Mesothelial cell of epicardium (in vitro differentiated cells): ENCODE results near the gene TET1. TPM values are rescaled to one million over a fixed set of nuclear protein-coding genes. Genes with fewer than 3 reads are reported as not detected.
"Not testable (repeated sequence)": the region's sequence is repeated elsewhere in the genome, so short reads cannot be mapped to it uniquely, and the experiment has no call there.

Source experiments
- DNase-seq, 2 experiments: peaks; one replicate each; pipeline ENCODE4 v3.0.0; 2021; ENCODE audit warnings: low spot score in 2 of 2; ENCODE audit not compliant: unreplicated experiment in 2 of 2
- H3K27ac Mint-ChIP-seq: 2 replicates; pipeline ENCODE4 v1.8.0; 2021; ENCODE audit warnings: mixed read lengths
- H3K27me3 Mint-ChIP-seq: 2 replicates; pipeline ENCODE4 v1.8.0; 2021; ENCODE audit warnings: low read depth, mixed read lengths
- H3K36me3 Mint-ChIP-seq: 2 replicates; pipeline ENCODE4 v1.8.0; 2021; ENCODE audit warnings: mixed read lengths
- H3K4me1 Mint-ChIP-seq: 2 replicates; pipeline ENCODE4 v1.8.0; 2021; ENCODE audit warnings: mixed read lengths
- H3K4me3 Mint-ChIP-seq: 2 replicates; pipeline ENCODE4 v1.8.0; 2021; ENCODE audit warnings: mild to moderate bottlenecking, moderate library complexity, mixed read lengths
- H3K9me3 Mint-ChIP-seq: 2 replicates; pipeline ENCODE4 v1.8.0; 2021; ENCODE audit warnings: mixed read lengths
- CTCF ChIP-seq: fragments of 200-600 bp; sonication (generic); IDR thresholded peaks from one replicate; pipeline ENCODE4 v1.5.0; 2021; ENCODE audit warnings: antibody characterized with exemption; ENCODE audit not compliant: unreplicated experiment
- total RNA-seq: library from RNA; stranded (reverse); gene quantifications from 3 replicates; pipeline ENCODE4 v1.2.1, GENCODE V29; 2021

The TET1 gene
- 34.2 to 35.7 TPM (median 35.6 TPM) in 3 replicates for total RNA-seq

DNA sequence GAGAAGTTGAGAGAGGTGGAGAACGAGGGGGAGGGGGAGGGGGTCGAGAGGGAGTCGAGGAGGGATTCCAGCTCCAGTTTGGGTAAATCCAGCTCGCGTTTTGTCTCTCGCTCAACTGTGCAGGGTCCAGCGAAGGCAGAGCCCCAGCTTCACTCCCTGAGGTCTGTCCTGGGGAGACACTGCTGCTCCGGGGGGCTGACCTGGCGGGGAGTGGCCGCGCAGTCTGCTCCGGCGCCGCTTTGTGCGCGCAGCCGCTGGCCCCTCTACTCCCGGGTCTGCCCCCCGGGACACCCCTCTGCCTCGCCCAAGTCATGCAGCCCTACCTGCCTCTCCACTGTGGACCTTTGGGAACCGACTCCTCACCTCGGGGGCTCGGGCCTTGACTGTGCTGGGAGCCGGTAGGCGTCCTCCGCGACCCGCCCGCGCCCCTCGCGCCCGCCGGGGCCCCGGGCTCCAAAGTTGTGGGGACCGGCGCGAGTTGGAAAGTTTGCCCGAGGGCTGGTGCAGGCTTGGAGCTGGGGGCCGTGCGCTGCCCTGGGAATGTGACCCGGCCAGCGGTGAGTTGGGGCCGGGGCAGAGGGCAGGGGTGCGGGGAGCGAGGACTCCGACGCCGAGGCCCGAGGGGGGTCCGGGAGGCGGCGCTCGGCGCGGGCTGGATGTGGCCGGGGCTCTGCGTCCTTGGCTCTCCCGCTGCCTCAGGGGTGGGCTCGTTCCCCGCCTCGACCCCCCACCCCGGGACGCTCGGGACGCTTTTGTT is at the start of gene TET1:
TET1 (plus strand) TSS at position 152 of the 757 bp plus-strand sequence. CDS start 12,002 bp downstream, outside the sequence.
- peaks cover 23% of the 10 kb centered on the region for H3K4me1 Mint-ChIP-seq

DNA sequence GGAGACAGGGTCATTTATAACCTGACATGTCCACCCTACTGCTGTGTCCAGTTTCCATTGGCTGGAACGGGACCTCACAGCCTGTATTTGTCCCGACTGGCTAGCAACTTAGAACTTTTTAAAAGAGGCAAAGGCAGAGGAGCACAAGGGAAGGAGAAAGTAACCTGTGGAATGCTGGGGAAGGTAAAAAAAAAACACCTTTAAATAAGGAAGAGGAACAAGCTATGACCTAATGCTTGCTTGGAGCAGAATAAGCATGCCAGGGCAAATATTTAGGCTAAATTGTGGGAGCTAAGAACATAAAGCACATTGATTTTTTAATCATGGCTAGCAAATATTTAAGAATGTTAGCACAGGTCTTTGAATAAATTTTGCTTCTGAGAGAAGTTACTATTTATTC is 43.9 kb upstream of the TET1 start:
- H3K4me3 Mint-ChIP-seq, DNase-seq, H3K36me3 Mint-ChIP-seq, H3K27me3 Mint-ChIP-seq, H3K4me1 Mint-ChIP-seq, H3K9me3 Mint-ChIP-seq: not testable (repeated sequence)
- peak overlapping the region; percentile 24 for H3K27ac Mint-ChIP-seq

More for the DNA sequence above, at the start of gene TET1:
- peak within 1 kb of the TSS; percentile 82 for H3K27ac Mint-ChIP-seq
- no peak for TF ChIP-seq CTCF
- H3K4me3 Mint-ChIP-seq: peak within 1 kb of the TSS; percentile 78
- H3K36me3 Mint-ChIP-seq: no peaks in the 10 kb centered on the region
- peak; percentile 26 to 58 for DNase-seq
- no peaks in the 10 kb centered on the region for H3K27me3 Mint-ChIP-seq
- H3K9me3 Mint-ChIP-seq: no peaks in the 10 kb centered on the region

- H3K4me3 Mint-ChIP-seq: no peak overlapping the region
- no peaks in the 10 kb centered on the region for H3K27me3 Mint-ChIP-seq
- DNase-seq: no peak
- H3K36me3 Mint-ChIP-seq: peaks cover 4% of the 10 kb centered on the region
- H3K27ac Mint-ChIP-seq: peak overlapping the region; percentile 54
- H3K4me1 Mint-ChIP-seq: peaks cover 6% of the 10 kb centered on the region
- TF ChIP-seq CTCF: no peak
- H3K9me3 Mint-ChIP-seq: no peaks in the 10 kb centered on the region
Measured at GRCh38 chr10:68516766-68517165, 43.4 kb upstream of the TET1 start.

DNA sequence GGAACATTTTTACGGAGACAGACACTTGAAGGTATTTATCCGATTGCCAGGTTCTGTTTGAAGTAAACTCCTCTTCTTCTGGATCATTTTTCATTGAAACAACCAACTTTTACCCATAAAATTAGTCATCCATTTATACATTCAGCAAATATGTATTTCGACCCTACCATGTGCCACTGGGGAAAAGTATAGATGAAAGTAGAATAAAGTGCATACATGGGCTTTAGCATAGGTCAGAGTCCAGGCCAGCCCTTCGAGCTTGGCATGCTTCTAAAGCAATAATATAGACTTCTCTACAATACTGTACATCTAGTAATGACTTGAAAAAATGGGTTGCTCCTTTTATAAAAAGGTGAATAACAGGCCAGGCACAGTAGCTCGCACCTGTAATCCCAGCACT is 42.9 kb upstream of the TET1 start:
- Mint-ChIP-seq H3K4me1 (peaks cover 6% of the 10 kb centered on the region), H3K27me3 (no peaks in the 10 kb centered on the region), H3K4me3 (no peak overlapping the region), H3K9me3 (no peaks in the 10 kb centered on the region), H3K27ac (peak overlapping the region; percentile 11), H3K36me3 (peaks cover 7% of the 10 kb centered on the region)
- DNase-seq: no peak
- TF ChIP-seq CTCF: no peak

- H3K4me1 Mint-ChIP-seq, H3K4me3 Mint-ChIP-seq, H3K27me3 Mint-ChIP-seq: not testable (repeated sequence)
Measured at GRCh38 chr10:68518609-68519008, 41.5 kb upstream of the TET1 start.

DNA sequence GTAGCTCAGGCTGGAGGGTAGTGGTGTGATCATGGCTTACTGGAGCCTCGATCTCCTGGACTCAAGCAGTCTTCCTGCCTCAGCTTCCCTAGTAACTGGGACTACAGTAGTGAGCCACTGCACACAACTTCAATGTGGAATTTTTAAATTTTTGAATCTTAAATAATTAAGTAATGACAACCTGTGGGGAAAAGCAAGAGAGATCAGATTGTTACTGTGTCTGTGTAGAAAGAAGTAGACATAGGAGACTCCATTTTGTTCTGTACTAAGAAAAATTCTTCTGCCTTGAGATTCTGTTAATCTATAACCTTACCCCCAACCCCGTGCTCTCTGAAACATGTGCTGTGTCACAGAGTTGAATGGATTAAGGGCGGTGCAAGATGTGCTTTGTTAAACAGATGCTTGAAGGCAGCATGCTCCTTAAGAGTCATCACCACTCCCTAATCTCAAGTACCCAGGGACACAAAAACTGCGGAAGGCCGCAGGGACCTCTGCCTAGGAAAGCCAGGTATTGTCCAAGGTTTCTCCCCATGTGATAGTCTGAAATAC is 34.6 kb upstream of the TET1 start:
- H3K36me3 Mint-ChIP-seq, H3K27me3 Mint-ChIP-seq, DNase-seq, H3K4me3 Mint-ChIP-seq, H3K9me3 Mint-ChIP-seq, H3K4me1 Mint-ChIP-seq, H3K27ac Mint-ChIP-seq: not testable (repeated sequence)

More at GRCh38 chr10:68518609-68519008, 41.5 kb upstream of the TET1 start:
- not testable (repeated sequence) for H3K36me3 Mint-ChIP-seq, DNase-seq, H3K27ac Mint-ChIP-seq, H3K9me3 Mint-ChIP-seq

DNA sequence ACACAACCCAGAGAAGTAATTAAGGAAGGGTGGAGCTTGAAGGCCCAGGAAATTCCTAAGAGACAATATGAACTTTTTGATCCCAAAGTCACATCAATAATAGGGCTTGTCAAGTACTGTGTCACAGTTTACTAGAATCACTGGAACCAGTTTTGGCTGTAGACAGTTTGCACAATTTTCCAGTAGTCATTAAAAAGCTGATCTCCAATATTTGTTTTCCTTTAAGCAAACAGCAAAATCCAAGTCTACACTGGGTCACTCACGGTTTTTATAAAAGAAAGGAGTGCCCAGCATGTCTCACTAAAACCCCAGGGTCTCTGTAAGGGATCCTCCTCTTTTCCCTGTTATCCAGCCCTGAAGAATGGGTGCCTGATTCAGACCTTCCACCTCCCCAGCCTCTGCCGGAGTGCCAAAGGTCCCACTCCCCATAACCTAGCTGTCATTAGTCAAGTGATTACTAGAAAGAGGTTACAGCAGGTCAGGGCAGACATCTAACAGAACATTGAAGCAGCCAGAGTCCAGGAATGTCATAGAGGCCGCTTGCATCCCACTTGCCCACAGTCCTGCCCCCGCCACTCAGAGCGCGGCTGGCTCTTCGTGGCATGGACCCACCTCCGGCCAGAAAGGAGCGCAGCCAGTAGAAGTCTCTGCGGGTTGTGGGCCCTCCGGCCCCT is 33.4 kb upstream of the TET1 start:
- no peak for TF ChIP-seq CTCF
- H3K4me1 Mint-ChIP-seq: peaks cover 6% of the 10 kb centered on the region
- H3K27me3 Mint-ChIP-seq: no peaks in the 10 kb centered on the region
- H3K4me3 Mint-ChIP-seq: peak overlapping the region; percentile 93
- H3K27ac Mint-ChIP-seq: peak overlapping the region; percentile 97
- no peak for DNase-seq
- H3K9me3 Mint-ChIP-seq: no peaks in the 10 kb centered on the region
- H3K36me3 Mint-ChIP-seq: peaks cover 3% of the 10 kb centered on the region
